Liver (tissue), 9 donors: ENCODE measurements around the gene LMF1. TPM values are rescaled to one million over a fixed set of nuclear protein-coding genes. Genes with fewer than 3 reads are reported as not detected.

Experiments used
- DNase-seq: peaks from one replicate; pipeline ENCODE4 v3.0.0-alpha.2; 2017; ENCODE audit warnings: low spot score
- H3K27ac ChIP-seq, 2 donors: one replicate each; pipeline ENCODE4 v1.7.0; 2013; ENCODE audit warnings: inconsistent platforms in 2 of 2, low read length in 2 of 2, control low read depth in 1 of 2, low read depth in 1 of 2, mild to moderate bottlenecking in 1 of 2
- H3K27me3 ChIP-seq, 4 donors: one replicate each; pipeline versions ENCODE4 v1.6.1 to v1.7.0; 2013; ENCODE audit warnings: low read length in 3 of 4, inconsistent platforms in 1 of 4, mild to moderate bottlenecking in 1 of 4, moderate library complexity in 1 of 4; ENCODE audit not compliant: control insufficient read depth in 4 of 4, insufficient read depth in 4 of 4
- H3K36me3 ChIP-seq, 4 donors: one replicate each; pipeline versions ENCODE4 v1.6.1 to v1.7.0; 2013; ENCODE audit warnings: low read length in 3 of 4, mild to moderate bottlenecking in 3 of 4, low read depth in 1 of 4, moderate library complexity in 1 of 4; ENCODE audit not compliant: control insufficient read depth in 4 of 4, insufficient read depth in 3 of 4
- H3K4me1 ChIP-seq, 4 donors: one replicate each; pipeline versions ENCODE4 v1.6.1 to v1.7.0; 2013; ENCODE audit warnings: low read length in 3 of 4, mild to moderate bottlenecking in 3 of 4, moderate library complexity in 1 of 4; ENCODE audit not compliant: control insufficient read depth in 4 of 4, insufficient read depth in 4 of 4
- H3K4me3 ChIP-seq, 3 donors: one replicate each; pipeline versions ENCODE4 v1.6.1 to v1.7.0; 2013; ENCODE audit warnings: low read length in 3 of 3, control low read depth in 1 of 3, low read depth in 1 of 3, mild to moderate bottlenecking in 1 of 3
- H3K9ac ChIP-seq, 2 donors: one replicate each; pipeline ENCODE4 v1.7.0; 2013; ENCODE audit warnings: low read length in 2 of 2, mild to moderate bottlenecking in 2 of 2, moderate library complexity in 2 of 2, control low read depth in 1 of 2, low read depth in 1 of 2
- H3K9me3 ChIP-seq, 4 donors: one replicate each; pipeline versions ENCODE4 v1.6.1 to v1.7.0; 2013; ENCODE audit warnings: low read length in 3 of 4; ENCODE audit not compliant: control insufficient read depth in 4 of 4
- ATF3 ChIP-seq: IDR thresholded peaks from 2 replicates; pipeline ENCODE4 v1.6.1; 2016; ENCODE audit warnings: antibody characterized with exemption
- EGR1 ChIP-seq, 2 donors: IDR thresholded peaks; 2 replicates each; pipeline ENCODE4 v1.6.1; 2016 to 2018; ENCODE audit warnings: antibody characterized with exemption in 2 of 2, low read depth in 2 of 2
- FOXA1 ChIP-seq: IDR thresholded peaks from 2 replicates; pipeline ENCODE4 v1.6.1; 2016; ENCODE audit warnings: antibody characterized with exemption
- FOXA2 ChIP-seq: IDR thresholded peaks from 2 replicates; pipeline ENCODE4 v1.6.1; 2016; ENCODE audit warnings: antibody characterized with exemption
- GABPA ChIP-seq, 2 donors: IDR thresholded peaks in 1 of 2; conservative IDR thresholded peaks in 1 of 2; 2 replicates each; pipeline ENCODE4 v1.6.1; 2016; ENCODE audit warnings: antibody characterized with exemption in 2 of 2, mild to moderate bottlenecking in 1 of 2, moderate library complexity in 1 of 2
- HNF4A ChIP-seq, 2 donors: conservative IDR thresholded peaks; 2 replicates each; pipeline ENCODE4 v1.6.1; 2016; ENCODE audit warnings: antibody characterized with exemption in 2 of 2, mild to moderate bottlenecking in 2 of 2
- HNF4G ChIP-seq: IDR thresholded peaks from 2 replicates; pipeline ENCODE4 v1.6.1; 2016; ENCODE audit warnings: antibody characterized with exemption
- JUND ChIP-seq, 2 donors: IDR thresholded peaks; 2 replicates each; pipeline ENCODE4 v1.6.1; 2016; ENCODE audit warnings: antibody characterized with exemption in 2 of 2
- NR2F2 ChIP-seq: IDR thresholded peaks from 2 replicates; pipeline ENCODE4 v1.6.1; 2016; ENCODE audit warnings: antibody characterized with exemption
- RAD21 ChIP-seq, 2 donors: IDR thresholded peaks; 2 replicates each; pipeline ENCODE4 v1.6.1; 2016; ENCODE audit warnings: antibody characterized with exemption in 2 of 2, mild to moderate bottlenecking in 2 of 2
- RXRA ChIP-seq, 2 donors: IDR thresholded peaks; 2 replicates each; pipeline ENCODE4 v1.6.1; 2017 to 2018; ENCODE audit warnings: antibody characterized with exemption in 2 of 2, mild to moderate bottlenecking in 1 of 2
- SP1 ChIP-seq: IDR thresholded peaks from 2 replicates; pipeline ENCODE4 v1.6.1; 2018; ENCODE audit warnings: antibody characterized with exemption, mild to moderate bottlenecking
- YY1 ChIP-seq: IDR thresholded peaks from 2 replicates; pipeline ENCODE4 v1.6.1; 2016; ENCODE audit warnings: antibody characterized with exemption, mild to moderate bottlenecking
- WGBS: extraction: QIAGEN DNeasy Blood & Tissue Kit; methylation state at CpG from one replicate; pipeline ENCODE4 v1.1.7; 2013; 5-methylcytosine and 5-hydroxymethylcytosine counted together
- polyA plus RNA-seq, 2 donors: library from polyadenylated mRNA; stranded (reverse) in 1 of 2; unstranded in 1 of 2; fragments of 200-250 nt in 1 of 2; fragments of >200 nt in 1 of 2; fragmentation: Nextera tagmentation in 1 of 2; extraction: Ambion mirVana in 1 of 2; gene quantifications; one replicate each; pipeline versions ENCODE4 v1.2.1 to v1.2.3, GENCODE V29; 2013 to 2015
- total RNA-seq, 2 donors: library from RNA; depleted of rRNA; stranded (reverse); fragments of >200 nt; gene quantifications; one replicate each; pipeline ENCODE4 v1.2.3, GENCODE V29; 2014
- TF ChIP-seq, protein P1 (sequence below): IDR thresholded peaks from 2 replicates; pipeline ENCODE4 v1.6.1; 2016; ENCODE audit warnings: antibody characterized with exemption
- TF ChIP-seq, protein P2 (sequence below): IDR thresholded peaks from 2 replicates; pipeline ENCODE4 v1.6.1; 2016; ENCODE audit warnings: antibody characterized with exemption, mild to moderate bottlenecking
- TF ChIP-seq, protein P3 (sequence below): IDR thresholded peaks from 2 replicates; pipeline ENCODE4 v1.6.1; 2016; ENCODE audit warnings: antibody characterized with exemption
- TF ChIP-seq, protein P4 (sequence below): fragments of 150-350 bp; IDR thresholded peaks from 2 replicates; pipeline ENCODE4 v1.5.1; 2017; ENCODE audit warnings: improper control_type of control experiment, low read depth, low read length; ENCODE audit not compliant: missing input control
- donor health status: healthy.
- donor health status: healthy.
- donor health status: healthy.
- donor health status: healthy.
- donor health status: healthy.

Gene LMF1
- total and polyA plus RNA-seq, 4 donors, result 8.8 to 24.3 (median 12.6) TPM

DNA sequence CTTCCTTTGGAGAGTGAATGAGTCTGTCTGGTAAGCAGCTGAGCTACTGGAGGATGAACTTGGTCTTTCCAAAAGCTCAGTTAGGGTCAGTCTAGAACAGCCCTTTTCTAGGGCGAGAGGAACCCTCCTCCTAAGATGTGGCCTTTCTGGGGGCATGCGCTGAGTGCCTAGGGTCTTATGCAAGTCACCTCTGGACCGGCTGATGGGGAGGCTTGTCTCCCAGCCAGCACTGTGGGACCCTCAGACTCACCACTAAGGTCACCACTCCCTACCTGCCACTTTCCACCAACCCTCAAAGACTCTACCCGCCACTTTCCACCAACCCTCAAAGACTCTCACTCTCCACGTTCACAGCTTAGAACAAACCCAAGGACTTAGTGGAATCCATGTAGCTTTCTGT is 26.8 kb downstream of the LMF1 start (continued):
- TF ChIP-seq, protein P1, sequence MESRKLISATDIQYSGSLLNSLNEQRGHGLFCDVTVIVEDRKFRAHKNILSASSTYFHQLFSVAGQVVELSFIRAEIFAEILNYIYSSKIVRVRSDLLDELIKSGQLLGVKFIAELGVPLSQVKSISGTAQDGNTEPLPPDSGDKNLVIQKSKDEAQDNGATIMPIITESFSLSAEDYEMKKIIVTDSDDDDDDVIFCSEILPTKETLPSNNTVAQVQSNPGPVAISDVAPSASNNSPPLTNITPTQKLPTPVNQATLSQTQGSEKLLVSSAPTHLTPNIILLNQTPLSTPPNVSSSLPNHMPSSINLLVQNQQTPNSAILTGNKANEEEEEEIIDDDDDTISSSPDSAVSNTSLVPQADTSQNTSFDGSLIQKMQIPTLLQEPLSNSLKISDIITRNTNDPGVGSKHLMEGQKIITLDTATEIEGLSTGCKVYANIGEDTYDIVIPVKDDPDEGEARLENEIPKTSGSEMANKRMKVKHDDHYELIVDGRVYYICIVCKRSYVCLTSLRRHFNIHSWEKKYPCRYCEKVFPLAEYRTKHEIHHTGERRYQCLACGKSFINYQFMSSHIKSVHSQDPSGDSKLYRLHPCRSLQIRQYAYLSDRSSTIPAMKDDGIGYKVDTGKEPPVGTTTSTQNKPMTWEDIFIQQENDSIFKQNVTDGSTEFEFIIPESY, result no peak

GRCh38 chr16:942436-943060 is 28.2 kb downstream of the LMF1 start:
- 92% methylated on average over 4 of the region's 4 CpGs for WGBS
- Histone ChIP-seq H3K36me3 (peaks cover 2 to 22% (median 6%) of the 10 kb centered on the region in 4 donors), H3K9ac (no peak overlapping the region), H3K9me3 (peaks cover 0 to 6% (median 3%) of the 10 kb centered on the region in 4 donors), H3K27me3 (no peaks in the 10 kb centered on the region), H3K4me1 (no peaks in the 10 kb centered on the region), H3K4me3 (no peak overlapping the region), H3K27ac (no peak overlapping the region)
- no peak for DNase-seq
- TF ChIP-seq EGR1 (IDR thresholded peaks at IDR 0.05; ENCODE audit: low read depth in 2 of 2) (no peak), YY1 (no peak), FOXA2 (no peak), JUND (IDR thresholded peaks at IDR 0.05) (no peak), RAD21 (IDR thresholded peaks at IDR 0.05) (no peak), NR2F2 (no peak), GABPA (IDR thresholded peaks at IDR 0.05 in 1 of 2, conservative IDR thresholded peaks at IDR 0.05 in 1 of 2) (no peak), ATF3 (no peak)
- TF ChIP-seq, protein P2, sequence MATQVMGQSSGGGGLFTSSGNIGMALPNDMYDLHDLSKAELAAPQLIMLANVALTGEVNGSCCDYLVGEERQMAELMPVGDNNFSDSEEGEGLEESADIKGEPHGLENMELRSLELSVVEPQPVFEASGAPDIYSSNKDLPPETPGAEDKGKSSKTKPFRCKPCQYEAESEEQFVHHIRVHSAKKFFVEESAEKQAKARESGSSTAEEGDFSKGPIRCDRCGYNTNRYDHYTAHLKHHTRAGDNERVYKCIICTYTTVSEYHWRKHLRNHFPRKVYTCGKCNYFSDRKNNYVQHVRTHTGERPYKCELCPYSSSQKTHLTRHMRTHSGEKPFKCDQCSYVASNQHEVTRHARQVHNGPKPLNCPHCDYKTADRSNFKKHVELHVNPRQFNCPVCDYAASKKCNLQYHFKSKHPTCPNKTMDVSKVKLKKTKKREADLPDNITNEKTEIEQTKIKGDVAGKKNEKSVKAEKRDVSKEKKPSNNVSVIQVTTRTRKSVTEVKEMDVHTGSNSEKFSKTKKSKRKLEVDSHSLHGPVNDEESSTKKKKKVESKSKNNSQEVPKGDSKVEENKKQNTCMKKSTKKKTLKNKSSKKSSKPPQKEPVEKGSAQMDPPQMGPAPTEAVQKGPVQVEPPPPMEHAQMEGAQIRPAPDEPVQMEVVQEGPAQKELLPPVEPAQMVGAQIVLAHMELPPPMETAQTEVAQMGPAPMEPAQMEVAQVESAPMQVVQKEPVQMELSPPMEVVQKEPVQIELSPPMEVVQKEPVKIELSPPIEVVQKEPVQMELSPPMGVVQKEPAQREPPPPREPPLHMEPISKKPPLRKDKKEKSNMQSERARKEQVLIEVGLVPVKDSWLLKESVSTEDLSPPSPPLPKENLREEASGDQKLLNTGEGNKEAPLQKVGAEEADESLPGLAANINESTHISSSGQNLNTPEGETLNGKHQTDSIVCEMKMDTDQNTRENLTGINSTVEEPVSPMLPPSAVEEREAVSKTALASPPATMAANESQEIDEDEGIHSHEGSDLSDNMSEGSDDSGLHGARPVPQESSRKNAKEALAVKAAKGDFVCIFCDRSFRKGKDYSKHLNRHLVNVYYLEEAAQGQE, result no peak
- TF ChIP-seq, protein P1, result no peak

DNA sequence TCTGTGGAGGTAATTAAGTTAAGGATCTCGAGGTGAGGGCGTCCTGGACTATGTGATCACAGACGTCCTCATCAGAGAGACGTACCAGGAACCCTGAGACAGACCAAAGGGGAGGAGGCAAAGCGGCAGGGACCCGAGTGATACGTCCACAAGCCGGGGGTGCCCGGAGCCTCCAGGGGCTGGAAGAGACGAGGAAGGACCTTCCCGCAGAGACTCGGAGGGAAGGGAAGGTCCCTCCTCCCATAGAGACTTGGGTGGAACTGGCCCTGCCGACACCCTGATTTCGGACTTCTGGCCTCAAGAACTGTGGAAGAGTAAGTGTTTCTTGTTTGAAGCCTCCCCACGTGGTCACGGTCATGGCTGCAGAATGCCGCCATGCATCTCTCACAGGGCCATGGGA is 30.8 kb downstream of the LMF1 start:
- Histone ChIP-seq H3K27me3 (no peaks in the 10 kb centered on the region), H3K27ac (no peak overlapping the region), H3K9ac (no peak overlapping the region), H3K4me3 (no peak overlapping the region), H3K36me3 (peaks cover 0 to 8% (median 2%) of the 10 kb centered on the region in 4 donors), H3K9me3 (peaks cover 0 to 6% (median 3%) of the 10 kb centered on the region in 4 donors), H3K4me1 (no peaks in the 10 kb centered on the region)
- DNase-seq, result no peak
- 96% methylated on average over 17 of the region's 17 CpGs for WGBS
- TF ChIP-seq FOXA1, result no peak
- TF ChIP-seq, protein P3, sequence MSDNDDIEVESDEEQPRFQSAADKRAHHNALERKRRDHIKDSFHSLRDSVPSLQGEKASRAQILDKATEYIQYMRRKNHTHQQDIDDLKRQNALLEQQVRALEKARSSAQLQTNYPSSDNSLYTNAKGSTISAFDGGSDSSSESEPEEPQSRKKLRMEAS, result no peak
- TF ChIP-seq, protein P4, sequence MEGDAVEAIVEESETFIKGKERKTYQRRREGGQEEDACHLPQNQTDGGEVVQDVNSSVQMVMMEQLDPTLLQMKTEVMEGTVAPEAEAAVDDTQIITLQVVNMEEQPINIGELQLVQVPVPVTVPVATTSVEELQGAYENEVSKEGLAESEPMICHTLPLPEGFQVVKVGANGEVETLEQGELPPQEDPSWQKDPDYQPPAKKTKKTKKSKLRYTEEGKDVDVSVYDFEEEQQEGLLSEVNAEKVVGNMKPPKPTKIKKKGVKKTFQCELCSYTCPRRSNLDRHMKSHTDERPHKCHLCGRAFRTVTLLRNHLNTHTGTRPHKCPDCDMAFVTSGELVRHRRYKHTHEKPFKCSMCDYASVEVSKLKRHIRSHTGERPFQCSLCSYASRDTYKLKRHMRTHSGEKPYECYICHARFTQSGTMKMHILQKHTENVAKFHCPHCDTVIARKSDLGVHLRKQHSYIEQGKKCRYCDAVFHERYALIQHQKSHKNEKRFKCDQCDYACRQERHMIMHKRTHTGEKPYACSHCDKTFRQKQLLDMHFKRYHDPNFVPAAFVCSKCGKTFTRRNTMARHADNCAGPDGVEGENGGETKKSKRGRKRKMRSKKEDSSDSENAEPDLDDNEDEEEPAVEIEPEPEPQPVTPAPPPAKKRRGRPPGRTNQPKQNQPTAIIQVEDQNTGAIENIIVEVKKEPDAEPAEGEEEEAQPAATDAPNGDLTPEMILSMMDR, result no peak
- no peak for TF ChIP-seq RXRA (IDR thresholded peaks at IDR 0.05)
- no peak for TF ChIP-seq EGR1 (IDR thresholded peaks at IDR 0.05; ENCODE audit: low read depth in 2 of 2)
- no peak for TF ChIP-seq SP1
- no peak for TF ChIP-seq HNF4G
- TF ChIP-seq HNF4A (conservative IDR thresholded peaks at IDR 0.05), result no peak
- TF ChIP-seq, protein P2, result no peak
